Peyer's patch (tissue), 4 donors: ENCODE data around the gene CALD1. TPM values are rescaled to one million over a fixed set of nuclear protein-coding genes. Genes with fewer than 3 reads are reported as not detected.

ENCODE experiments used
- DNase-seq, 3 donors: peaks; one replicate each; pipeline ENCODE4 v3.0.0-alpha.2; 2017 to 2019
- H3K27ac ChIP-seq, 4 donors: fragments of 200-600 bp; sonication (generic); one replicate each; pipeline ENCODE4 v1.5.1; 2016 to 2019
- H3K27me3 ChIP-seq, 2 donors: fragments of 200-600 bp; sonication (generic); one replicate each; pipeline ENCODE4 v1.5.1; 2019
- H3K36me3 ChIP-seq, 3 donors: fragments of 200-600 bp; sonication (generic); one replicate each; pipeline ENCODE4 v1.5.1; 2016 to 2019
- H3K4me1 ChIP-seq, 4 donors: fragments of 200-600 bp; sonication (generic); one replicate each; pipeline ENCODE4 v1.5.1; 2016 to 2019
- H3K4me3 ChIP-seq, 4 donors: fragments of 200-600 bp; sonication (generic); 1 replicate in 3 of 4; 2 replicates in 1 of 4; pipeline ENCODE4 v1.5.1; 2016 to 2019; ENCODE audit warnings: mild to moderate bottlenecking in 1 of 4
- H3K9me3 ChIP-seq, 4 donors: fragments of 200-600 bp; sonication (generic); one replicate each; pipeline ENCODE4 v1.5.1; 2016 to 2019; ENCODE audit warnings: mild to moderate bottlenecking in 1 of 4
- POLR2A ChIP-seq, 2 donors: fragments of 450-650 bp; IDR thresholded peaks; one replicate each; pipeline ENCODE4 v1.5.1; 2017; ENCODE audit warnings: antibody characterized with exemption in 2 of 2, mild to moderate bottlenecking in 2 of 2, moderate library complexity in 2 of 2
- total RNA-seq, 4 donors: library from RNA; depleted of rRNA; stranded (reverse); fragments of >200 nt; gene quantifications; one replicate each; pipeline ENCODE4 v1.1.0, GENCODE V29; 2016
- TF ChIP-seq, protein P1 (sequence below), 6 experiments: fragments of 450-650 bp in 4 of 6; fragments of 200-600 bp in 2 of 6; sonication (generic) in 1 of 6; IDR thresholded peaks; one replicate each; pipeline ENCODE4 v1.5.1; 2017 to 2019; ENCODE audit warnings: antibody characterized with exemption in 6 of 6, mild to moderate bottlenecking in 3 of 6, moderate library complexity in 1 of 6

The CALD1 gene
- total RNA-seq, 4 donors from 2014 or later = 39.2 to 536 (median 83.1) TPM

DNA sequence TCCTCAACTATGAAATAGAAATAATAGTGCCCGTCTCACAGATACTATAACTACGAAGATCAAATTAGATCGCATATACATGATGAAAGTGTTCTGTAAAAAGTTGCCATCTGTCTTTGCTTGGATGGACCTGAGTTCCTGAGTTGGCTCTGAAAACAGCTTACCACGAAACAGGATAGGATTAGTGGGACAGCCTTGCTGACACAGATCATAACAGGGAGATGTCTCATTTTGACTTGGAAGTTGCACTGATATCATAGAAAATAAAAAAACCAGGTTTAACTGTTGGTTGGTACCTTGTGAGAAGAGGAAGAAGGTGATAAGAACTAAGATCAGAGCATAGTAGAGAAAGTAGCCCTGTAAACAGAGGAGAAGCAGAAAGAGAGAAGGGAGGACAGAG, 127.6 kb downstream of the CALD1 start:
- H3K27ac ChIP-seq = peak overlapping the region in 1 of 4 donors; percentile 49
- DNase-seq = no peak
- peaks cover 0 to 9% (median 0%) of the 10 kb centered on the region in 4 donors for H3K4me1 ChIP-seq

DNA sequence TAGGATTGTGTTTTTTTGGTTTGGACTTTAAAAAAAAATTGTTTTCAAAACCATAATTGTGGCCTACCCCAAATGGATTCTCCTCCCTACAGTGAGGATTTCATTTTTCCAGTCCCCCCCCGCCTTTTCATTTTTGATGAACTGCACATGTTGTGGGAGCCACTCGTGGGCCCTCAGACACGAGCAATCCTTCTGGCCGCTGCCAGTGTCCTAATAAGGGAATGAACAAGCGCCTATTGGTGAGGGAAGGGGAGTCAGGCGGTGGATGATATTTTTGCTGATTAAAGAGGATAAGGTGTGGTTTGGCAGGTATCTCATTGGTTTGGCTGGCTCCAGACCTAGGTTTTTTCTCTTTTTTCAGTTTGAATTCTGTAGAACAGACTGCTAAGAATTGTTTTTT, 128.2 kb downstream of the CALD1 start:
- no peak overlapping the region for H3K4me3 ChIP-seq
- H3K36me3 ChIP-seq = no peaks in the 10 kb centered on the region
- TF ChIP-seq POLR2A (IDR thresholded peaks at IDR 0.05) = no peak
- TF ChIP-seq, protein P1, sequence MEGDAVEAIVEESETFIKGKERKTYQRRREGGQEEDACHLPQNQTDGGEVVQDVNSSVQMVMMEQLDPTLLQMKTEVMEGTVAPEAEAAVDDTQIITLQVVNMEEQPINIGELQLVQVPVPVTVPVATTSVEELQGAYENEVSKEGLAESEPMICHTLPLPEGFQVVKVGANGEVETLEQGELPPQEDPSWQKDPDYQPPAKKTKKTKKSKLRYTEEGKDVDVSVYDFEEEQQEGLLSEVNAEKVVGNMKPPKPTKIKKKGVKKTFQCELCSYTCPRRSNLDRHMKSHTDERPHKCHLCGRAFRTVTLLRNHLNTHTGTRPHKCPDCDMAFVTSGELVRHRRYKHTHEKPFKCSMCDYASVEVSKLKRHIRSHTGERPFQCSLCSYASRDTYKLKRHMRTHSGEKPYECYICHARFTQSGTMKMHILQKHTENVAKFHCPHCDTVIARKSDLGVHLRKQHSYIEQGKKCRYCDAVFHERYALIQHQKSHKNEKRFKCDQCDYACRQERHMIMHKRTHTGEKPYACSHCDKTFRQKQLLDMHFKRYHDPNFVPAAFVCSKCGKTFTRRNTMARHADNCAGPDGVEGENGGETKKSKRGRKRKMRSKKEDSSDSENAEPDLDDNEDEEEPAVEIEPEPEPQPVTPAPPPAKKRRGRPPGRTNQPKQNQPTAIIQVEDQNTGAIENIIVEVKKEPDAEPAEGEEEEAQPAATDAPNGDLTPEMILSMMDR (IDR thresholded peaks at IDR 0.05) = no peak
- peaks cover 0 to 9% (median 0%) of the 10 kb centered on the region in 4 donors for H3K4me1 ChIP-seq
- H3K27me3 ChIP-seq = no peaks in the 10 kb centered on the region
- no peak for DNase-seq
- no peaks in the 10 kb centered on the region for H3K9me3 ChIP-seq
- peak overlapping the region in 1 of 4 donors; percentile 49 for H3K27ac ChIP-seq

More for the DNA sequence above, 127.6 kb downstream of the CALD1 start:
- TF ChIP-seq, protein P1 (IDR thresholded peaks at IDR 0.05) = no peak
- no peak for TF ChIP-seq POLR2A (IDR thresholded peaks at IDR 0.05)
- no peak overlapping the region for H3K4me3 ChIP-seq
- H3K9me3 ChIP-seq = no peaks in the 10 kb centered on the region
- no peaks in the 10 kb centered on the region for H3K27me3 ChIP-seq
- H3K36me3 ChIP-seq = no peaks in the 10 kb centered on the region

DNA sequence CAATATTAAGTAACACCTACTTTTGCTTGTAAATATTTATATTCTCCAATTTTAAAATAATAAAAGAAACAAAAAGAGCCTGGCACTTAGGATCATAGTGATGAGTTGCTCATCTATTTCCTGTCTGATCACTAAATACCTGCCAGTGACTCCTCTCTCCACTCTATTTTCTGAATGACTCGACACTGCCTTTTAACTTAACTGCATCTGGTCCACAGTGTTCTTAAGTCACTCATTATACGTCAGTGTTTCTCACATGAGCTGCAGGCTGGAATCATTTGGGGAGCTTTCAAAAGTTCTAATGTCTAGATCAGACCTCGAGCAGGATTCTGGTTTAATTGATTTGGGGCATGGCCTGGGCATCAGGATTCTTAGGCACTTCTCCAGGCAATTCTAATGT, 128.9 kb downstream of the CALD1 start:
- Histone ChIP-seq H3K27me3 (no peaks in the 10 kb centered on the region), H3K4me3 (no peak overlapping the region), H3K36me3 (no peaks in the 10 kb centered on the region), H3K4me1 (peaks cover 0 to 4% (median 0%) of the 10 kb centered on the region in 4 donors), H3K9me3 (no peaks in the 10 kb centered on the region), H3K27ac (peak overlapping the region in 1 of 4 donors; percentile 49)
- no peak for DNase-seq
- TF ChIP-seq POLR2A (IDR thresholded peaks at IDR 0.05) = no peak
- TF ChIP-seq, protein P1 (IDR thresholded peaks at IDR 0.05) = no peak

DNA sequence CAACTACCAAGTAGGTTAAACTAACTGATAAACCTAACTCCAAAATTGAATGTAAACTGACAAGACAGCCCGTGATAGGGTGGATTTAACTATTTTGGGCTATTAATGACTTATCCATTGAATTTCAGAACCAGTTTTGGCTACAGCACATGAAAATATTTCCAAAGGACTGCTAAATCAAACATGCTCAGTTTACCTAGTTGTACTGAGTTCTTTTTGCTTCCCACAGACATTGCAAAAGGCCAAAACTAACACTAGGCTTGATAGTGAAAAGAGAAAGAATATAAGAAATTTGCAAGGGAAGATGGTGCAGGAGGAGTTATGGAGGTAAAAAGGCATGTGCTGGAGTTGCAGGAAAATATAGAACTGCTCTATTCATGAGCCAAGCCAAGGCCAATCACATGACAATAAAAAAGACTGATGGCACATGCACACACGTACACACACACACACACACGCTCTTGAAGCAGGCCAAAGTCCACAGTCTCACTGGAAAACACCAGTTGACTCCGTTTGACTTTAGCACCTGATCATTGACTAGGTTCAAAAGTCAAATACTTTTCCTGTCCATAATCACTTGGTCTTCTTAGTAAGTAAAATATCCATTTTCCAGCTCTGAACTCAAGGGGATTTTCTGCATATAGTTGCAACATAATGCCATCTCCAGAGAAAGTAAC, 130.9 kb downstream of the CALD1 start:
- Histone ChIP-seq H3K27ac (no peak overlapping the region), H3K9me3 (no peaks in the 10 kb centered on the region), H3K27me3 (no peaks in the 10 kb centered on the region), H3K4me1 (no peaks in the 10 kb centered on the region), H3K36me3 (no peaks in the 10 kb centered on the region), H3K4me3 (no peak overlapping the region)
- no peak for DNase-seq
- no peak for TF ChIP-seq POLR2A (IDR thresholded peaks at IDR 0.05)

DNA sequence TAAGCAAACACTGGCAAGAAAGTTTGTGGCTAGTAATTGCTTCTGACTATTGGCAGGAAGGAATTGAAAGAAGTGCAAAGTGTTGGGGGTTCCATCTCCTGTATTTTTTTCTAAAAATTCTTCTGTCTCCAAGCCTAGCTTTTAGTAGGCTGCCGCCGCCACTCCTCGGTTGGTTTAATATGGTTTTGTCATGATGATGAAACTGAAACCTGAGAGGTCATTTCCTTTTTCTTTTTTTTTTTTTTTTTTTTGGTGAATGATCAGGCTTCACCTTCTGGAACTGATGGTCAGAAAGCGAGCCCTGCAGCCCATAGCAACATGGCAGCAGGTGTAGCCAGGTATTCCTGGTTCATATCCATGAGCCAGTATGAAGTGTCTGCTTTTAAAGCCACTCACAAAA, 131.5 kb downstream of the CALD1 start:
- DNase-seq = no peak
- Histone ChIP-seq H3K4me3 (no peak overlapping the region), H3K36me3 (no peaks in the 10 kb centered on the region), H3K4me1 (no peaks in the 10 kb centered on the region), H3K9me3 (no peaks in the 10 kb centered on the region), H3K27me3 (no peaks in the 10 kb centered on the region), H3K27ac (no peak overlapping the region)
- TF ChIP-seq, protein P1 (IDR thresholded peaks at IDR 0.05) = no peak
- no peak for TF ChIP-seq POLR2A (IDR thresholded peaks at IDR 0.05)

DNA sequence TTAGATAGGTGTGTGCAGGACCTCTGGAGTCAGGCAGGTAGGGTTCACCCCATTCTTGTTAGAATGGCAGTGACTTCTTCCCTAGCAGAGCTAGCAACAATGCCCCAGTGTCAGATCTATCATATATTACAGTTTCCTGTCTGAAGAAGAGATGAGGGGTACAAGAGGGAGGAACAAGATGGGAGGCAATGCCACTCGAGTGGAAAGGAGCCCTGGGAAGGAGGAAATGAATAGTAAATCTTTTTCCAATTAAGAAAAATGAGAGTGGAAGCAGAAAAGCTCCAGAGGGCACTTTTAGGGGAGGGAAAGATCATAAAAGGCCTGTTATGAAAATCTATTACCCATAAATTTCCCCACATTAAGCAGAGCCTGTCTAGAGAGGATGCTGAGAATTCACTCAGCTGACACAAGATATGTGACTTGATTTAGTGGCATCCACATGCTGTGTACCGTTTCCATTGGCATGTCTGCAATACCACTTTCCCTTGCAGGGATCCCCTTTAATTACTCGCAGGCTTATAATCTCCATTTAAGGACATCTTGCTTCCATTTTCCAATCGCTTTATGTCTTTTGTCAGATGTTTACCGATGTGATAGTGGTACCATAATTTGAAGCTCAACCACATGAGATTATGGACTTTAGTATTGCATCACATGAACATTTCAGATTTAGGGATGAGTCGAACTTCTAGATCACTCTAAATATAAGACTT, 136.9 kb downstream of the CALD1 start:
- no peak for DNase-seq
- H3K27me3 ChIP-seq = no peaks in the 10 kb centered on the region
- no peak overlapping the region for H3K27ac ChIP-seq

More for the DNA sequence above, 136.9 kb downstream of the CALD1 start:
- no peak overlapping the region for H3K4me3 ChIP-seq
- TF ChIP-seq, protein P1 (IDR thresholded peaks at IDR 0.05) = no peak
- no peak for TF ChIP-seq POLR2A (IDR thresholded peaks at IDR 0.05)
- H3K9me3 ChIP-seq = no peaks in the 10 kb centered on the region
- no peaks in the 10 kb centered on the region for H3K4me1 ChIP-seq
- no peaks in the 10 kb centered on the region for H3K36me3 ChIP-seq
